Ovary (tissue), 9 donors: ENCODE measurements around the gene MORF4L1. TPM values are rescaled to one million over a fixed set of nuclear protein-coding genes. Genes with fewer than 3 reads are reported as not detected.

ENCODE experiments used
- DNase-seq, 5 donors: peaks; one replicate each; pipeline ENCODE4 v3.0.0-alpha.2; 2019 to 2020
- H3K27ac ChIP-seq, 2 donors: fragments of 200-600 bp; one replicate each; pipeline versions ENCODE4 v1.5.1 to v1.8.0; 2019 to 2022
- H3K27me3 ChIP-seq: fragments of 200-600 bp; one replicate; pipeline ENCODE4 v1.8.0; 2022
- H3K36me3 ChIP-seq: fragments of 200-600 bp; sonication (generic); one replicate; pipeline ENCODE4 v1.5.1; 2019
- H3K4me1 ChIP-seq: one replicate; pipeline ENCODE4 v1.8.1; 2013; ENCODE audit warnings: mild to moderate bottlenecking, moderate library complexity; ENCODE audit not compliant: insufficient read depth
- H3K4me3 ChIP-seq: fragments of 200-600 bp; sonication (generic); one replicate; pipeline ENCODE4 v1.5.1; 2017
- H3K9me3 ChIP-seq, 2 donors: fragments of 200-600 bp in 1 of 2; sonication (generic) in 1 of 2; one replicate each; pipeline versions ENCODE4 v1.5.1 to v1.8.1; 2013 to 2019; ENCODE audit warnings: mild to moderate bottlenecking in 1 of 2, moderate library complexity in 1 of 2
- CTCF ChIP-seq, 3 donors: fragments of 450-650 bp in 2 of 3; fragments of 200-600 bp in 1 of 3; IDR thresholded peaks; one replicate each; pipeline versions ENCODE4 v1.5.1 to v1.8.0; 2016 to 2022; ENCODE audit warnings: antibody characterized with exemption in 3 of 3, mild to moderate bottlenecking in 1 of 3
- EP300 ChIP-seq: sonication (generic); formaldehyde crosslinking; IDR thresholded peaks from one replicate; pipeline ENCODE4 v1.6.1; 2017; ENCODE audit warnings: antibody characterized with exemption
- POLR2A ChIP-seq: fragments of 450-650 bp; IDR thresholded peaks from one replicate; pipeline ENCODE4 v1.6.1; 2017; ENCODE audit warnings: antibody characterized with exemption, mild to moderate bottlenecking, moderate library complexity
- WGBS, 3 donors: extraction: QIAGEN DNeasy Blood & Tissue Kit in 1 of 3; methylation state at CpG; one replicate each; pipeline versions ENCODE4 v1.1.5 to v1.1.7; 2013 to 2017; 5-methylcytosine and 5-hydroxymethylcytosine counted together
- intact Hi-C, 4 donors: fragments of 100-400 bp; cut with DNase I; formaldehyde crosslinking; loops; one replicate each; pipeline versions ENCODE4 v1.11.0 to v1.15.1; 2022 to 2023
- polyA plus RNA-seq, 2 donors: library from polyadenylated mRNA; stranded (reverse); fragments of 200-250 nt in 1 of 2; fragments of 350-450 nt in 1 of 2; fragmentation: Illumina TruSeq in 1 of 2; extraction: RNeasy Lipid Tissue Mini Kit (QIAGEN cat#74804) in 1 of 2; gene quantifications; one replicate each; pipeline ENCODE4 v1.2.3, GENCODE V29; 2013 to 2014
- total RNA-seq, 7 donors: library from RNA; depleted of rRNA in 2 of 7; stranded (reverse); fragments of >200 nt in 2 of 7; fragmentation: NEBNext Ultra II Directional in 3 of 7; extraction: Animal tissue kit (Norgen Biotek cat#: 25700) in 3 of 7; gene quantifications; one replicate each; pipeline versions ENCODE4 v1.1.0 to v1.2.4, GENCODE V29; 2016 to 2023
- donor health status: DM: no; HTN: no; CAD: no; lungs with moderate emphysema.
- donor health status: DM: no; HTN: no; CAD: no.
- donor health status: Bipolar disorder and iron deficiency.
- donor health status: DM: yes; HTN: yes; CAD: no.
- donor health status: DM: no; HTN: no; CAD: no.
- donor health status: DM: yes; HTN: yes; CAD: no.

Gene MORF4L1
- total and polyA plus RNA-seq, 9 donors, result 210 to 772 (median 346) TPM

DNA sequence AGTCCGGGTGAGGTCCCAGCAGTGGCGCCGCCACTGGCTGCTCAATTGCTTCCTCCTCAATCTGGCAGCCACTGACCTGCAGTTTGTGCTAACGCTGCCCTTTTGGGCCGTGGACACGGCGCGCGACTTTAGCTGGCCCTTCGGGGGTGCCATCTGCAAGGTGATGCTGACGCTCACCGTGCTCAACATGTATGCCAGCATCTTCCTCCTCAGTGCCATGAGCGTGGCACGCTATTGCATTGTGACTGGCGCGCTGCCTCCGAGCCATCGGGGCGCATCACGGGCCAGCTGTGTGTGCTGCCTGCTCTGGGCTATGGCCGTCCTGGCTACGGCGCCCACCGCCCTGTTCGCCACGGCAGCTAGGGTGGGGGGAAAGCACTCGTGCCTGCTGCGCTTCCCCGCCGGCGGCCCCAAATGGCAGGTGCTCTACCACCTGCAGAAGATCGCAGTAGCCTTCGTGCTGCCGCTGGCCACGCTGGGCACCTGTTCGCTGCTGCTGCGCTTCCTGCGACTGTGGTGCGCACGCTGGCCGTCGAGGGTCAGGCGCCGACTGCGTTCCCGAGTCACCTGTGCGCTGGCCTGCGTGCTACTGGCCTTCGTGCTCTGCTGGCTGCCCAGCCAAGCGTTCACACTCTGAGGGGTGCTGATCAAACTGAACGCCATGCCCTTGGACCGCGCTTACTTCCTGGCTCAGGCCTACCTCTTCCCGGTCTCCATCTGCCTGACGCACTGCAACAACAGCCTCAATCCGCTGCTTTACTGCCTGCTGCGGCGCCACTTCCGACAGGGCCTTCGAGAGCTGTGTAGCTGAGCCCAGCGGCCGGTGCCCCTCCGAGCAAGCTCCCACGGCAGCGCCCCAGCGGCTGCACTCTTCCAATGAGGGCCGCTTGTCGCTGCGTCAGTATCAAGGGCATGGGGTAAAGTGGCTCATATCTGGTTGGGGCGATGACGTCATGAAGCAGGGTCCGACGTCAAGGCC lies 41.2 kb upstream of the MORF4L1 start:
- Histone ChIP-seq H3K36me3 (no peaks in the 10 kb centered on the region), H3K27ac (no peak overlapping the region), H3K27me3 (no peaks in the 10 kb centered on the region), H3K4me3 (no peak overlapping the region), H3K9me3 (no peaks in the 10 kb centered on the region), H3K4me1 (peaks cover 2% of the 10 kb centered on the region)
- intact Hi-C loops, result no loop called here
- no peak for DNase-seq
- TF ChIP-seq EP300 (no peak), POLR2A (no peak), CTCF (IDR thresholded peaks at IDR 0.05) (no peak)
- 89 to 92% (median 91%) methylated on average over 70 to 73 of the region's 73 CpGs for WGBS, 3 donors

GRCh38 chr15:78836333-78836732 lies 36.4 kb upstream of the MORF4L1 start:
- no peak overlapping the region for H3K27ac ChIP-seq

DNA sequence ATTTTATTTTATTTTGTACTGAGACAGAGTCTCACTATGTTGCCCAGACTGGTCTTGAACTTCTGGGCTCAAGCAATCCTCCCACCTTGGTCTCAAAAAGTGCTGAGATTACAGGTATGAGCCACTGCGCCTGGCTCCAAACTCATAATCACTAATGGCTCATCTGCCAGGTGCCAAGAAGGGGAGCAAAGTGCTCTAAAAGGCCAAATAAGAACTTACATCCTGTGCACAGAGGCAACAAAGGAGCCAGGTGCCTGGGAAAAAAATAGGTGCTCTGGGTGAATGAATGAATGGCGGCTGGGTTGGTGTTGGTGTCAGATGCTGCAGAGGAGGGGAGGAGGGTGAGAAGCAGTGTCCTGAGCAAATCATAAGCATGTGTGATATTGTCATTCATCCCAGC lies 35.6 kb upstream of the MORF4L1 start:
- DNase-seq, result no peak
- H3K36me3 ChIP-seq, result no peaks in the 10 kb centered on the region
- intact Hi-C loops, result no loop called here
- no peaks in the 10 kb centered on the region for H3K9me3 ChIP-seq
- TF ChIP-seq CTCF (IDR thresholded peaks at IDR 0.05) (no peak), EP300 (no peak), POLR2A (no peak)
- peaks cover 2% of the 10 kb centered on the region for H3K4me1 ChIP-seq
- 49 to 78% (median 67%) methylated on average over 2 of the region's 2 CpGs for WGBS, 3 donors
- H3K27ac ChIP-seq, result no peak overlapping the region
- H3K27me3 ChIP-seq, result no peaks in the 10 kb centered on the region
- H3K4me3 ChIP-seq, result no peak overlapping the region

More at GRCh38 chr15:78836333-78836732, 36.4 kb upstream of the MORF4L1 start:
- Histone ChIP-seq H3K27me3 (no peaks in the 10 kb centered on the region), H3K4me1 (peaks cover 2% of the 10 kb centered on the region), H3K36me3 (no peaks in the 10 kb centered on the region), H3K4me3 (no peak overlapping the region), H3K9me3 (no peaks in the 10 kb centered on the region)
- 42 to 85% (median 74%) methylated on average over 1 of the region's 1 CpG for WGBS, 3 donors
- intact Hi-C loops, result no loop called here
- DNase-seq, result no peak
- TF ChIP-seq EP300 (no peak), POLR2A (no peak), CTCF (IDR thresholded peaks at IDR 0.05) (no peak)

DNA sequence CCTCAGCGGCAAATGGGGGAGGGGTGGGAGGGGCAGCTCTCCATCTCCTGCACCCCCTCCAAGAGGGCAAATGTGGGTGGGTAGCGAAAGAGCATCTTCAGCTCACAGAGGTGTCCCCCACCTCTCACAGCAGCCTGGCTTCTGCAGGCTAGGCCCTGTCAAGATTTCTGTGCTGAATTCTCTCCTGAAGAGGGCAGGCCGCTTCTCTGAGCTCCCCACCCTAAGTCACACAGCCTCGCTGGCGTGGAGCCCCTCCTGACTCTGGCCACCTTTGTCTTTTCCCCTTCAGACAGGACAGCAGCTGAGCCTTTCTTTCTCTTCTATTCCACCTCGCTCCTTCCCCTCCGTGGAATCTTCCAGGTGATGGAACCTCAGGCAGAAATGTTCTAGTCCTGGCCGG lies 35.1 kb upstream of the MORF4L1 start:
- H3K27ac ChIP-seq, result no peak overlapping the region
- WGBS, 3 donors, result 80 to 95% (median 90%) methylated on average over 8 of the region's 8 CpGs
- TF ChIP-seq POLR2A (no peak), EP300 (no peak), CTCF (IDR thresholded peaks at IDR 0.05) (no peak)
- no peaks in the 10 kb centered on the region for H3K9me3 ChIP-seq
- H3K27me3 ChIP-seq, result no peaks in the 10 kb centered on the region
- DNase-seq, result no peak
- H3K4me3 ChIP-seq, result no peak overlapping the region
- no peaks in the 10 kb centered on the region for H3K36me3 ChIP-seq
- H3K4me1 ChIP-seq, result peaks cover 2% of the 10 kb centered on the region
- intact Hi-C loops, result no loop called here
